WTC11 (cell line): ENCODE measurements around the gene MED8. TPM values are rescaled to one million over a fixed set of nuclear protein-coding genes. Genes with fewer than 3 reads are reported as not detected.
"Not testable (repeated sequence)": the region's sequence is repeated elsewhere in the genome, so short reads cannot be mapped to it uniquely, and the experiment has no call there.

Experiments
- ATAC-seq: fragments of 200-7000 bp; cut with Tn5 transposase; 2 replicates; pipeline ENCODE4 v1.10.0; 2021; ENCODE audit warnings: mild to moderate bottlenecking, moderate library complexity
- CTCF ChIA-PET: fragments of 300-600 bp; sonication (Branson Sonifier 250); formaldehyde crosslinking; loops from one replicate; lab custom pipeline; 2021; ENCODE audit warnings: antibody characterized with exemption; lab: Charles Lee
- POLR2A ChIA-PET: fragments of 350-600 bp; sonication (Branson Sonifier 250); formaldehyde crosslinking; loops from one replicate; lab custom pipeline; 2021; ENCODE audit warnings: antibody characterized with exemption; lab: Charles Lee
- DNase-seq: peaks from one replicate; pipeline ENCODE4 v3.0.0; 2021; ENCODE audit warnings: low spot score
- H3K27ac Mint-ChIP-seq: 2 replicates; pipeline ENCODE4 v1.8.0; 2021; ENCODE audit warnings: mixed read lengths
- H3K27me3 Mint-ChIP-seq: 2 replicates; pipeline ENCODE4 v1.8.0; 2021; ENCODE audit warnings: low read depth, mild to moderate bottlenecking, moderate library complexity, mixed read lengths
- H3K36me3 Mint-ChIP-seq: 2 replicates; pipeline ENCODE4 v1.8.0; 2021; ENCODE audit warnings: mixed read lengths
- H3K4me1 Mint-ChIP-seq: 2 replicates; pipeline ENCODE4 v1.8.0; 2022; ENCODE audit warnings: mixed read lengths
- H3K4me3 Mint-ChIP-seq: 2 replicates; pipeline ENCODE4 v1.8.0; 2021; ENCODE audit warnings: mild to moderate bottlenecking, moderate library complexity, mixed read lengths
- H3K9me3 Mint-ChIP-seq: 2 replicates; pipeline ENCODE4 v1.8.0; 2021; ENCODE audit warnings: mixed read lengths
- ARID4B ChIP-seq: sonication (generic); formaldehyde crosslinking; IDR thresholded peaks from 2 replicates; pipeline ENCODE4 v1.8.0; 2023; ENCODE audit warnings: missing genetic modification reagents, mild to moderate bottlenecking, borderline replicate concordance
- CREM ChIP-seq: sonication (generic); formaldehyde crosslinking; IDR thresholded peaks from 2 replicates; pipeline ENCODE4 v1.8.1; 2022; ENCODE audit warnings: mild to moderate bottlenecking, missing genetic modification reagents, moderate library complexity
- E2F5 ChIP-seq: sonication (generic); formaldehyde crosslinking; IDR thresholded peaks from 2 replicates; pipeline ENCODE4 v1.8.1; 2022; ENCODE audit warnings: mild to moderate bottlenecking, moderate library complexity, missing genetic modification reagents
- ETV6 ChIP-seq: sonication (generic); formaldehyde crosslinking; IDR thresholded peaks from 2 replicates; pipeline ENCODE4 v1.8.1; 2022; ENCODE audit warnings: mild to moderate bottlenecking, missing genetic modification reagents
- FOXK1 ChIP-seq: sonication (generic); formaldehyde crosslinking; IDR thresholded peaks from 2 replicates; pipeline ENCODE4 v1.8.0; 2022; ENCODE audit warnings: mild to moderate bottlenecking, moderate library complexity, missing genetic modification reagents
- HMGA2 ChIP-seq: fragments of 250-450 bp; sonication (Bioruptor Pico); IDR thresholded peaks from 2 replicates; pipeline ENCODE4 v1.4.0; 2021; ENCODE audit warnings: mild to moderate bottlenecking, moderate library complexity
- IRF2 ChIP-seq: sonication (generic); formaldehyde crosslinking; IDR thresholded peaks from 2 replicates; pipeline ENCODE4 v1.8.0; 2022; ENCODE audit warnings: low read depth, missing genetic modification reagents, borderline replicate concordance
- JAZF1 ChIP-seq: fragments of 250-450 bp; sonication (Bioruptor Pico); IDR thresholded peaks from 2 replicates; pipeline ENCODE4 v1.9.0; 2021; ENCODE audit warnings: moderate library complexity, mild to moderate bottlenecking, inconsistent platforms
- JUN ChIP-seq: sonication (generic); formaldehyde crosslinking; IDR thresholded peaks from 2 replicates; pipeline ENCODE4 v1.8.0; 2023; ENCODE audit warnings: mild to moderate bottlenecking, missing genetic modification reagents
- KAT7 ChIP-seq: sonication (generic); formaldehyde crosslinking; IDR thresholded peaks from 2 replicates; pipeline ENCODE4 v1.8.1; 2023; ENCODE audit warnings: missing genetic modification reagents, mild to moderate bottlenecking, borderline replicate concordance
- NFE2L1 ChIP-seq: sonication (generic); formaldehyde crosslinking; IDR thresholded peaks from 2 replicates; pipeline ENCODE4 v1.8.1; 2023; ENCODE audit warnings: missing genetic modification reagents
- NR2C2 ChIP-seq: sonication (generic); formaldehyde crosslinking; IDR thresholded peaks from 2 replicates; pipeline ENCODE4 v1.8.0; 2022; ENCODE audit warnings: mild to moderate bottlenecking, missing genetic modification reagents
- PREB ChIP-seq: sonication (generic); formaldehyde crosslinking; IDR thresholded peaks from 2 replicates; pipeline ENCODE4 v1.8.1; 2022; ENCODE audit warnings: mild to moderate bottlenecking, missing genetic modification reagents, moderate library complexity, borderline replicate concordance
- RELA ChIP-seq: sonication (generic); formaldehyde crosslinking; IDR thresholded peaks from 2 replicates; pipeline ENCODE4 v1.8.1; 2022; ENCODE audit warnings: missing genetic modification reagents, mild to moderate bottlenecking, borderline replicate concordance
- SMAD3 ChIP-seq: sonication (generic); formaldehyde crosslinking; IDR thresholded peaks from 2 replicates; pipeline ENCODE4 v1.8.0; 2022; ENCODE audit warnings: missing genetic modification reagents, mild to moderate bottlenecking, borderline replicate concordance
- SP1 ChIP-seq: sonication (generic); formaldehyde crosslinking; conservative IDR thresholded peaks from 2 replicates; pipeline ENCODE4 v1.8.1; 2022; ENCODE audit warnings: missing genetic modification reagents
- TCF7 ChIP-seq: sonication (generic); formaldehyde crosslinking; IDR thresholded peaks from 2 replicates; pipeline ENCODE4 v1.8.0; 2022; ENCODE audit warnings: mild to moderate bottlenecking, low read depth, missing genetic modification reagents, moderate library complexity
- ZNF232 ChIP-seq: sonication (generic); formaldehyde crosslinking; IDR thresholded peaks from 2 replicates; pipeline ENCODE4 v1.8.0; 2022; ENCODE audit warnings: mild to moderate bottlenecking, missing genetic modification reagents
- ZNF263 ChIP-seq: sonication (generic); formaldehyde crosslinking; IDR thresholded peaks from 2 replicates; pipeline ENCODE4 v1.8.1; 2022; ENCODE audit warnings: low read depth, mild to moderate bottlenecking, moderate library complexity, missing genetic modification reagents
- total RNA-seq: library from RNA; stranded (reverse); gene quantifications from 3 replicates; pipeline ENCODE4 v1.2.3, GENCODE V29; 2021
- TF ChIP-seq, protein P1 (sequence below): sonication (generic); formaldehyde crosslinking; IDR thresholded peaks from 2 replicates; pipeline ENCODE4 v1.8.1; 2023; ENCODE audit warnings: mild to moderate bottlenecking, missing genetic modification reagents

Gene MED8
- total RNA-seq, 1 experiment from 2014 or later, result 17.7 TPM

- ChIA-PET CTCF (no interaction called here), POLR2A (no interaction called here)
- Mint-ChIP-seq H3K4me1 (no peaks in the 10 kb centered on the region), H3K27me3 (no peaks in the 10 kb centered on the region), H3K27ac (no peak overlapping the region), H3K4me3 (no peak overlapping the region), H3K36me3 (peaks cover 26% of the 10 kb centered on the region), H3K9me3 (no peaks in the 10 kb centered on the region)
- no peak for TF ChIP-seq CREM
- TF ChIP-seq, protein P1, sequence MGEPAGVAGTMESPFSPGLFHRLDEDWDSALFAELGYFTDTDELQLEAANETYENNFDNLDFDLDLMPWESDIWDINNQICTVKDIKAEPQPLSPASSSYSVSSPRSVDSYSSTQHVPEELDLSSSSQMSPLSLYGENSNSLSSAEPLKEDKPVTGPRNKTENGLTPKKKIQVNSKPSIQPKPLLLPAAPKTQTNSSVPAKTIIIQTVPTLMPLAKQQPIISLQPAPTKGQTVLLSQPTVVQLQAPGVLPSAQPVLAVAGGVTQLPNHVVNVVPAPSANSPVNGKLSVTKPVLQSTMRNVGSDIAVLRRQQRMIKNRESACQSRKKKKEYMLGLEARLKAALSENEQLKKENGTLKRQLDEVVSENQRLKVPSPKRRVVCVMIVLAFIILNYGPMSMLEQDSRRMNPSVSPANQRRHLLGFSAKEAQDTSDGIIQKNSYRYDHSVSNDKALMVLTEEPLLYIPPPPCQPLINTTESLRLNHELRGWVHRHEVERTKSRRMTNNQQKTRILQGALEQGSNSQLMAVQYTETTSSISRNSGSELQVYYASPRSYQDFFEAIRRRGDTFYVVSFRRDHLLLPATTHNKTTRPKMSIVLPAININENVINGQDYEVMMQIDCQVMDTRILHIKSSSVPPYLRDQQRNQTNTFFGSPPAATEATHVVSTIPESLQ (CRISPR knock-in tag), result no peak
- TF ChIP-seq ETV6 (CRISPR knock-in tag), result no peak
- TF ChIP-seq E2F5 (CRISPR knock-in tag), result no peak
- no peak for TF ChIP-seq ZNF232 (CRISPR knock-in tag)
- DNase-seq (no peak), ATAC-seq (no peak)
Measured at GRCh38 chr1:43402089-43402865, 12.7 kb upstream of the MED8 start.

DNA sequence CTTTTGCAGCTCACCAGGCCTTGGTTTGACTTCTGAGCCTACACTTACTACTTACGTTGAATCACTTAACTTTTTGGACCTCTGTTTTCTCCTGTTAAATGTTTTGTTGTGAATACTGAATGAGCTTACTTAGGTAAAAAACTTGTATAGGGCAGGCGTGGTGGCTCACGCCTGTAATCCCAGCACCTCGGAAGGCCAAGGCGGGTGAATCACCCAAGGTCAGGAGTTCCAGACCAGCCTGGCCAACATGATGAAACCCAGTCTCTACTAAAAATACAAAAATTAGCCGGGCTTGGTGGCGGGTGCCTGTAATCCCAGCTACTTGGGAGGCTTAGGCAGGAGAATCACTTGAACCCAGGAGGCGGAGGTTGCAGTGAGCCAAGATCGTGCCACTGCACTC, 10.8 kb upstream of the MED8 start:
- not testable (repeated sequence) for ATAC-seq, H3K4me3 Mint-ChIP-seq, H3K27ac Mint-ChIP-seq, DNase-seq, H3K27me3 Mint-ChIP-seq, H3K9me3 Mint-ChIP-seq, H3K4me1 Mint-ChIP-seq
- CTCF ChIA-PET, result interaction anchor here (2.0 kb wide), 1 partner anchor 14 kb away, joined by 7 read pairs; no protein-coding TSS in a partner anchor
- POLR2A ChIA-PET, result interaction anchor here (1.0 kb wide), 1 partner anchor 11 kb away, joined by 3 read pairs; no protein-coding TSS in a partner anchor
- peaks cover 16% of the 10 kb centered on the region for H3K36me3 Mint-ChIP-seq

- ATAC-seq (no peak), DNase-seq (no peak)
- no peak overlapping the region for H3K4me3 Mint-ChIP-seq
- H3K4me1 Mint-ChIP-seq, result no peaks in the 10 kb centered on the region
- peaks cover 2% of the 10 kb centered on the region for H3K36me3 Mint-ChIP-seq
- no peaks in the 10 kb centered on the region for H3K27me3 Mint-ChIP-seq
- TF ChIP-seq ZNF232 (CRISPR knock-in tag) (no peak), PREB (CRISPR knock-in tag) (no peak), SP1 (CRISPR knock-in tag) (no peak), HMGA2 (CRISPR knock-in tag) (no peak), ARID4B (CRISPR knock-in tag) (no peak), NR2C2 (CRISPR knock-in tag) (no peak), ETV6 (CRISPR knock-in tag) (no peak), JAZF1 (CRISPR knock-in tag) (no peak), NFE2L1 (CRISPR knock-in tag) (no peak), KAT7 (CRISPR knock-in tag) (no peak), TCF7 (CRISPR knock-in tag) (no peak), SMAD3 (CRISPR knock-in tag) (no peak), JUN (CRISPR knock-in tag) (no peak), CREM (no peak), RELA (CRISPR knock-in tag) (no peak), IRF2 (CRISPR knock-in tag) (no peak), FOXK1 (CRISPR knock-in tag) (no peak), ZNF263 (no peak)
- CTCF ChIA-PET, result no interaction called here
- POLR2A ChIA-PET, result no interaction called here
- no peaks in the 10 kb centered on the region for H3K9me3 Mint-ChIP-seq
- H3K27ac Mint-ChIP-seq, result no peak overlapping the region
Measured at GRCh38 chr1:43398227-43398626, 8.6 kb upstream of the MED8 start.
